Cardiac septum (tissue), 1 donor: Measurements from ENCODE around the gene LRRC52. TPM values are rescaled to one million over a fixed set of nuclear protein-coding genes. Genes with fewer than 3 reads are reported as not detected.

Experiments
- DNase-seq: peaks from one replicate; pipeline ENCODE4 v3.0.0-alpha.2; 2020; ENCODE audit warnings: low spot score
- intact Hi-C: fragments of 100-400 bp; cut with DNase I; formaldehyde crosslinking; loops from one replicate; pipeline ENCODE4 v1.14.0; 2022
- long read RNA-seq: library from polyadenylated mRNA; unstranded; transcript quantifications from one replicate; pipeline ENCODE4 v2.0.0, GENCODE V29; 2021
- total RNA-seq: library from RNA; stranded (reverse); fragmentation: NEBNext Ultra II Directional; extraction: Animal tissue kit (Norgen Biotek cat#: 25700); gene quantifications from one replicate; pipeline ENCODE4 v1.2.1, GENCODE V29; 2021
- donor health status: DM: no; HTN: no; CAD: no.

Gene LRRC52, protein sequence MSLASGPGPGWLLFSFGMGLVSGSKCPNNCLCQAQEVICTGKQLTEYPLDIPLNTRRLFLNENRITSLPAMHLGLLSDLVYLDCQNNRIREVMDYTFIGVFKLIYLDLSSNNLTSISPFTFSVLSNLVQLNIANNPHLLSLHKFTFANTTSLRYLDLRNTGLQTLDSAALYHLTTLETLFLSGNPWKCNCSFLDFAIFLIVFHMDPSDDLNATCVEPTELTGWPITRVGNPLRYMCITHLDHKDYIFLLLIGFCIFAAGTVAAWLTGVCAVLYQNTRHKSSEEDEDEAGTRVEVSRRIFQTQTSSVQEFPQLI
- not detected for total RNA-seq
- long read RNA-seq: 0 reads

DNA sequence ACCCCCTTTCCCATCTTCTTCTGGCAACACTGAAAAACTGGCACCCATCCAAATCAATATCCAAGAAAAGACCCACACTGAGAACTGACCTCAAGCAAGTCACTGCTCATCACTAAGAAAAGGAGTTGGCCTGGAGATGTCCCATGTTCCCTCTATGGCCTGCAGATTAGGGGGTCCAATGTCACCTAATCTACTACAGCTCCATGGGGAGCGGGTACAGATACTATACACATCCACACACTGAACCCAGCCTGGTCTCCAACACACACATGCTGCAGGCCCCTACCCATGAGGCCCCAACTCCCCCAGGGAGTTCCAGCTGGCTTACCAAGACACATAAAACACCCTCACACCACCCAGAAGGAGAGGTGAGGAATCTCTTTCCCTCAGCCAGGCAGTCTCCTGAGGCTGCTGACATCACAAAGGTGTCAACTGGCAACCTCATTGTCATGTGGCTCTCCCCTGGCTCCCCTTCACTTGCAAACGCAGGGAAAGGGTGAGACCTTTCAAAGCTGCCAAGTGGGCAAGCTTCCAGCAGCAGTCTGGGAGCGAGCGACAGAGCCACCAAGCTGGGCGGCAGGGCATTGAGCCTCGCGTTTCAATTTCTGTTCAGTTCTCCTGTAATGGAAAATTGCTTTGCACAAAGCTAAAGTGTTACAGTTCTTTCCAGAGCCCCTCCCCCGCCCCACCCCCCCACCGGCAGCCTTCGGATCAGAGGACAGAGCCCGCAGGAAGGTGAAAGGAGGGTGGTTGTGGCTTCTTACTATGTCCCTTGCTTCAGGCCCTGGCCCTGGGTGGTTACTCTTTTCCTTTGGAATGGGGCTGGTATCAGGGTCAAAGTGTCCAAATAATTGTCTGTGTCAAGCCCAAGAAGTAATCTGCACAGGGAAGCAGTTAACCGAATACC, at the start of gene LRRC52:
LRRC52 (plus strand) TSS at position 469 of the 907 bp plus-strand sequence; CDS start at position 766, 297 bp downstream.
- peak; percentile 87 for DNase-seq
- intact Hi-C loops: loop anchor here (1.0 to 5.0 kb wide), 2 partner anchors 91 to 135 kb away; no protein-coding TSS in a partner anchor

DNA sequence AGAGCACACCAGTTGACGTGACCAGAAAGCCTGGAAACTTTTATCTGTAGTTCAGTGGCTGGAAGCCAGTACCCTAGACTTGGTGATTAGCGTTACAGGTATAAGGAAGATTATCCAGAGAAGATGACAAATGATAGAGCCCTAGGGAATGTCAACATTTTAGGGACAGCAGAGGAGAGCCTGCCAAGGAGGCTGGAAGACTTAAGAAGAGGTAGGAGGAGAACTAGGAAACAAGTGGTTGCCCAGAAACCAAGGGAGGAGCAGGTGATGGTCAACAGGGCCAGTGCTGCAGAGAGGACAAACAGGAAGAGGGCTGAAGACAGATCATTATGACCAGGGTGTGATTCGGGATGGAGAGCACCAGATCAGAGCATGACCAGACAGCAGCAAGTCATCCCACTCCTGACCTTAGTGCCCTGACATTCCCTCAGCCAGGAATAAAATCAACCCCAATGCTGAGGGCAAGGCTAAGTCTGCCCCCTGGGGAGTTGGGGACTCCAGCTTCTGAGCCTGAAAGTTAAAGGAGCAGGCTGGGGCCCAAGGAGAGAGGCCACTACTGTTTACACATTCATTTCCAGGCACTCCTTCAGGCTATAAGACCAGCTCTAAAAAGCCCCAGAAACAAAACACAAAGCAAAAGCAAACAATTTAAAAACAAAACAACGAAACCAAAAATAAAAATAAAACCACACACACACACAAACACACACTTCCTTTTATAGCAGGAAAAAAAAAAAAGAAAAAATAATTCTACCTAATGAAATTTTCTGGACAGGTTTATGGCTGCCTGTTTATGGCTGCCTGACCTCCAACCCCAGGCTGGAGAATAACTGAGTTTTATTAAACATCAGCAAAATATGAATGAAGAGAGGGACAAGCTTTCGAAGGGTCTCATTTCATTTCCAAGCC, 48.6 kb upstream of the LRRC52 start:
- intact Hi-C loops: no loop called here

DNA sequence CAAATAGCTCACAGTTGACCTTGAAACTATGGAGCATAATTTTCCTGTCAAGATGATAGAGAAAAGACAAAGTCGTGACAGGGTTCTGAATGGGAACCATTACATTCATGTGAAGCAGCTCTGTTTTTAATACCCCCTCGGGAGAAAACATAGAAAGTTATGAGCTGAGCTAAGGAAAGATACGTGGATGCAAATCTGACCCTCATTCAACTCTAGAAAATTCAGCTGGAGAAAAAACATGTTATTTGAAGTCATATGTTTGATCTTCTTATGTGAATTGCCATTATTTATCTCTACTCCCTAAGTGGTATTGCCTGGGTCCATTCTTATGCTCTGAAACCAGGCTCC, 48.0 kb upstream of the LRRC52 start:
- DNase-seq: no peak
- intact Hi-C loops: no loop called here

More for the DNA sequence above, 48.6 kb upstream of the LRRC52 start:
- DNase-seq: no peak

DNA sequence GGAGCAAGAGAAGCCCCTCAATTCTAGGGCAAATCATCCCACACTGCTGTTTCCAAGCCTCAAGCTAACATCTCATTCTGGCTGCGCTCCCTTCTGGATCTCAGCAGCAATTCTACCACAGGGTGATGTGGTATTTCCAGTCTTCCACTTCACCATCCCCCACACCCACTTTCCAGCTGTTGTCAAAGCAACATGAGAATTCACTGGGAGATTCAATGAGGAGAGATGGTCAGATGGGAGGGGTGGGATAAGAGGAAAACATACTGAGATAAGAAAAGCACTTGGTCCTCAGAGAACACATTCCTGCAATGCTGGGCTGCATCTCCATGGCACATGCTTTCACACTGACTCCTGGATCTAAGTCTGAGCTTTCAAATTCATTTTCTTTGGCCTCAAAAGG, 47.3 kb upstream of the LRRC52 start:
- intact Hi-C loops: no loop called here
- no peak for DNase-seq

DNA sequence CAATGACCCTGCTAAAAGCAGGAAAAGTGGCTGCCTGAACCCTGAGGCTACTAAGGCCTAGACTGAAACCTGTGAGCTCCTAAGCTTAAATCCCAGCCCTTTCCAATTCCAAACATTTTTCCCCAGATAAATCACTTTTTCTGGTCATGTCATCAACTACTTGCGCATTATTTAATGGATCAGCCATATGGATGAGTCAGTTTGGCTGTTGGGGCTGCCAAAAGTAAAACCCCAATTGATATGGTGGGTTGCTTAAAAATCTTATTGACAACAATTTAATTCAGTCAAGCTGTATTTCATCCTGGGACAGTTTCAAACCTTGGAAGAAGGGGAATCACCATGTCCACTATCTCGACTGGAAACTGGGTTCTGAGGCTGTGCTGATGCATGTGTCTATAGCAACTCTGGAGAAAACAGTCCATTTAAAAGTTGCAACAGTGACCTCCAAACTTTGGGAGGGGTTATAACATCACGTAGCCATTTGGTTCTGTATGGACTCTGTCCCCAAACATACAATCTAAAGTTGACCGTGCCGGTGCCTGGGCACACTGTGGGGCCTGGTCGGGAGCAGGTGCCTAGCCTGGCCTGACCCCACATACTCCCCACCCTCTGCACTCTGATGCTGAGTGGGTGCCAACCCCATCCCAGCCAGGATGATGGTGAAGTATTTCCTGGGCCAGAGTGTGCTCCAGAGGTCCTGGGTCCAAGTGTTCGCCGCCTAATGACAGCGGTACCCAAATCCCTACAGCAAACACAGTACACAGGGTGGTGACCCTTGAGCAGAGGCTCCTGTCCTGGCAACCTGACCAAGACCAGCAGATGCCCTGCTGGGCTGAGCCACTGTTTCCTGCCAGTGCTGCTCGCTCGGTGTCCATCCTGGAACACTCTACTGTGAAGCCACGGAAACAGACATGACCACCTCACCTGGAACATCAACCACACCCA, 46.5 kb upstream of the LRRC52 start:
- DNase-seq: no peak
- intact Hi-C loops: no loop called here

DNA sequence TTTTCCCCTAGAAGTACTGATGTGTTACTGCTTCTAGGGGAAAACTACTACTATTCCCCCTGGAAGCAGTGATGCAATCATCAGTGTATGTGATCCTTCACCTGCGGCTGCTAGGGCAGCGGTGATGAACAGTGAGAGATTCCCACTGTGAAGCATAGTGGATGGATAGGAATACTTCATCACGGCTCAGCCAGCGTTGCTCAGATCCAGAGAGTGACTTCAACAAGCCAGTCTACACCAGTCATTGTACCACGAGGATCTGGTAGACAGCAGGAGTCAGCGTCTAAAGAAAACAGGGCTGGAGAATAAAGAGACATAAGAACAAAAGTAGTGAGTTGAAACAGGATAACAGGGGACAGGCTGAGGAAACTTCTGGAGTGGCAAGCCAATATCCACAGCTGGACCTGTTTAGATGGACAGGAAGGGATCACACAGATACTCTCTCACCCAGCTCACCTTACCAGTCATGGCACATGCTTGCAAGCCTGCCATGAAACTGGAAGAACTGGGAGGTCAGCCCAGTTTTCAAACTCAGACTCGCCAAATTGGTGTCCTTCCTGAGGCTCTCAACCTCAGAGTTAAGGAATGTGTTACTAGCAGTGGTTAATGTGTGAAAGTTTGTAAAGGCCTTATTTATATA, 42.4 kb upstream of the LRRC52 start:
- no peak for DNase-seq
- intact Hi-C loops: no loop called here

DNA sequence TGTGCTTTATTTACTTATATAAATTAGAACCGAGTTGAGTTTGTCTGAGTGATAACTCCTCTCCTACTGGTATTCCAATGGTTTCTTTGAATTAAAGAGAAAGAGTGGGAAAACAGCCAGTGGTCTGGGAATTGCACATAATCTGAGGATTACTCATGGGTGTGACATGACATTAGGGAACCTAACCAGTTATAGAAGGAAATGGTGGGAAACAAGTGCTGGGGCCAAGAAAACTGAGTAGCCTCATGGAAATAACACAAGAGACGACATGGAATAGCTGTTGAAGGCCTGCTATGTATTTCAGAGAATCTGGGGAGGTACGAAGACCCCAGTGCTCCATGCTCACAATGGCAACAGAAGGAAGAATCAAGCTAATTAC, 41.8 kb upstream of the LRRC52 start:
- intact Hi-C loops: no loop called here
- no peak for DNase-seq

DNA sequence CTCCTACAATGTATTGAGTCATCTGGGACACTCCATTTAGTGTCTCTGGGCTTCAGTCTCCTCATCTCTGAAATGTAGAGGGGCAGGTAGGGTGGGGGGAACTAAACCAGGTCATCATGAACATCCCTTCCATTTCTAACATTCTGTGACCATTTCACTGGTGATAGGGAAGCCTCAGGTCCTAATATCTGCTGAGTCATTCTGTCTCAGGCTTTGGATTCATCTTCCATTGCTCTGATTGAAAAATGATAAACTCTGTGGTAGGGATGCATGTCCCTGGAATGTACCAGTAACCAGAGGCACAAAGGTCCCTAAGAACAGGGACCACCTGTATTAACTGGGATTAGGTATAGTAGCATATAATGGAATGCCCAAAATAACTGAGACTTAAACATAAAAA, 36.2 kb upstream of the LRRC52 start:
- no peak for DNase-seq
- intact Hi-C loops: no loop called here

DNA sequence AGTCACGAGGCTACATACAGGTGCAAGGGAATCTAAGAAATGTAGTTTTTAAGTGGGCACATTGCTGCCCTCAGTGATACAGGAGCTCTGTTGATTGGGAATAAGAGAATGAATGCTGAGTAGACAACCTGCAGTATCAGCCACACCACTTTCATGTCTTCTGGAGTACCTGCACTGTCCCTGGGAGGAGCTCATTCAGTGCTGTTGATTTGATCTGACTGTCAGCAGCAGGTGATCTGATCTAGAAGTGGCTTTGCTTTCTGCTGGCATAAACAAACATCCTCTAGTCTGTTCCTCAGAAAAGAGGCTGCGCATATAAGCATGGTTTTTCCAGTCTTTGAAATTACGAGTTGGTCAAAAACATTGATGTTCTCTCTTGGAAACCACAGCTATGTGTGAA, 35.5 kb upstream of the LRRC52 start:
- intact Hi-C loops: no loop called here
- DNase-seq: no peak

DNA sequence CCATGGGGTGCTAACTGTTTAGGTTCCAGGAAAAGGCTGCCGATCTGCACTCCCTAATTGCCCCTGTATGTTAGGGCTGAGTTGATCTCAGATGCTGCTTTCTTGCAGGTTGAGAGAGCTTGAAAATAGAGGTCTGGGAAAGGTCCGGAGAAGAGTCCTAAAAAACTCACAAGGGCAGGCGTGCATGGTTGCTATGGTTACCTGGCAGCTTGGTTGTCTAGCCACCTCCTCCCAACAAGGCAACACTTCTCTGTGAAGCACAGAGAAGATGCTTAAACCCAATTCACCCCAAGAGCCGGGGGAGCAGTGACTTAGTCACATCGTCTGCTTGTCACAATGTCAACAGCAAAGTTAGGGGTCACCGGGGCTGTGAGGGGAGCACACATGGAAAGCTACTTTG, 31.0 kb upstream of the LRRC52 start:
- intact Hi-C loops: no loop called here
- no peak for DNase-seq

DNA sequence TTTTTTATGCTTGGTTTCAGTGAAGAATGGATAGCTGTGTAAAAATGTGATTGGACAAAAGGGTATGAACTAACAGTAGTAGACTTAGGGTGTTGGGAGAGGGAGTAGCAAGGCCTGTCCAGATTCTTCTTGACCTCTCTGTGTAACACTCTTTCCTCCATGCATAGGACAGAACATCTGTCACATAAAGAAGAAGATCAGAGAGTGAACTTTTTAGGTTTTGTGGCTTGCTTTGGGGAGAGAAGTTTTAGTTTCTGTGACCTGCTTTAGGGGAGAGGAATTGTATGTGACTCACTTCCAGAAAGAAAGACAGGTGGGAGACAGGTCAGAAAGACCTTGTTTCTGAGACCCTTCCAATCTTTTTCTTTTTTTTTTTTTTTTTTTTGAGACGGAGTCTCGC, 27.3 kb upstream of the LRRC52 start:
- intact Hi-C loops: no loop called here
- no peak for DNase-seq

DNA sequence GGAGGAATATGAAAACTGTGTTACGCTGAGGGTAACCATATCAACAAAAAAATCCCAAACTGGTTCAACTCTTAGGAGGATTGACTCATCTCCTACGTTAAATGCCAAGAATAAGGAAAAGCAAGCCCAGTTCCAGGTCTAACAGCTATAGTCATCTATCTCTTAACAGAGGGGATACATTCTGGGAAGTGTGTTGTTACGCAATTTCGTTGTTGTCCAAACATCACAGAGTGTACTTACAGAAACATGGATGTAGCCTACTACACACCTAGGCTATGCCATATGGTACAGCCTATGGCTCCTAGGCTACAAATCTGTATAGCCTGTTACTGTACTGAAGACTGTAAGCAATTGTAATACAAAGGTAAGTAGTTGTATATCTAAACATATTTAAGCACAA, 23.2 kb upstream of the LRRC52 start:
- DNase-seq: no peak
- intact Hi-C loops: no loop called here

DNA sequence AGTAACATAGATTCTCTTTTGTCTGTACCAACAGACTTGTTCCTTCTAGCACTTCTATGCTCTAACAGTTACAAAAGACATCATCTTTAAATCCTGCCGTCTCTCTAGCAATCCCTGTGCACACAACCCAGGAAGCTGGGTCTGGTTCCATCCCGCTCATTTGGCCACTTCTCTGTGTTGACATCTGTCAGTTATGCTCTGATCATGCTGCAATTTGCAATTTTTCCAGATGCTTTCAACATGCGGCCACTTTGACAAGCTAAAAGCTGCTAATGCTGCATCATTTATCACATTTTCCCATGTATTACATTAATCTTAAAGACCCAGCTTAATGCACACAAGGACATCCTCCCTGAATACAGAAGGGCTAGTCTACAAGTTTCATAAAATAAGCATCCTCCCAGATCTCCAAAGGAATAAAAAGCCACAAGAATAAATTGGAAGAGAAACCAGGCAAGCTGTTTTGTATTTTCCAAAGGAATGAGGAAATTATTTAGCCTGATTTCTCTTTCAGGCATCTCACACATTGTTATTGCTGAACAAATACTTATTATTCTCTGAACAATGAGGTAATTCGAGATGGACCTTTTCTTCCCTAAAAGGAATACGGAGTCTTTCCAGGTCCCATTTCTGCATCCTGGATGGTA, 19.0 kb upstream of the LRRC52 start:
- no peak for DNase-seq
- intact Hi-C loops: no loop called here

DNA sequence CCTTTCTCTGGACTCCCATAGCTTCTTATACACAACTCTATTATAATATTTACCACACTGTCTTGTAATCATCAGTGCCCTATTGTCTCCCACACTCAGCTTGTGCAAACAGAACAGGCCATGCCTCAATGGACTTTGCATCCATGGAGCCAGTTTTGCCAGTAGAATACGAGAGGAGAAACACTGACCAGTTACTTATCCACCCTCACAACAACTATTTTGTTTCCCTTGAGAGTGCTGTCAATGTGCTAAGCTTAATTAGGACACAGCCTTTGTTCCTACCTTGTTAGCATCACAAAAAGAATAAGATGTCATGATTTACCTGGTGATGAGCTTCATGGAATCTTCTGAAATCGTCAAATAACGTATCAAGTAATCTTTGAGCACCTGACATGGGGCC, 18.1 kb upstream of the LRRC52 start:
- intact Hi-C loops: no loop called here
- no peak for DNase-seq

DNA sequence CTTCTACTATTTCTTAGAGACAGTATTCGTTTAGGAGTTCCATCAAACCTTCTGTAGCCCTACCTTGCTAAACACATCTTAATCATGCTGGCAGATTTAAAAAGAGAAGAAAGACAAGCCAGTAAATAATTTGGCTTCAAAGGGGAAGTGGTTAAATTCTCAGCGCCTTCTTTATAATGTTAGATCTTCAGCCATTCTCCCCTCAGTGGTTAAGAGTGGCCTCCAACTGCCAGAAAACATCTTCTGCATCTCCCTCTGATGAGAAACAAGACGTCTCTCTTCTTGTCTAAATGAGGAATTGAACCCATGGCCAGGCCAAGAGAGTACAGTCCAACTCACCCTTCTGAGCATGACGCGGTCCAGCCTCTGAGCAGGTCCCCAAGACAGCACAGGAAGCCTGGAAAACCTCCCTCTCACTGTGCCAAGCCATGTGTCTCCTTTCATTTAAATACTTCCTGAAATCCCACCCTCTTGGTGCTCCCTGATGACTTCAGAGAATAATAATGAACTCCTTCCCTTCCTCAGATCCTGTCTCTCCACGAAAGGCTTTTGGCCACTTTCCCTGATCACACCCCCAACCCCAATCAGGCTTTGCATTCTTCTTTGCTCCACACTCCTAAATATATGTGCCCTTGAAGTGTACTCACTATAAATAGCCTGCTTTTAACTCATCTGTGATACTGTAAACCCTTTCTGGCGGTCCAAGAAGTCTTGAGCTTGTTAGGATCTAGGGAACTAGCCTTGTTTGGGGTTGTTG, 16.4 kb upstream of the LRRC52 start:
- intact Hi-C loops: no loop called here
- DNase-seq: no peak

DNA sequence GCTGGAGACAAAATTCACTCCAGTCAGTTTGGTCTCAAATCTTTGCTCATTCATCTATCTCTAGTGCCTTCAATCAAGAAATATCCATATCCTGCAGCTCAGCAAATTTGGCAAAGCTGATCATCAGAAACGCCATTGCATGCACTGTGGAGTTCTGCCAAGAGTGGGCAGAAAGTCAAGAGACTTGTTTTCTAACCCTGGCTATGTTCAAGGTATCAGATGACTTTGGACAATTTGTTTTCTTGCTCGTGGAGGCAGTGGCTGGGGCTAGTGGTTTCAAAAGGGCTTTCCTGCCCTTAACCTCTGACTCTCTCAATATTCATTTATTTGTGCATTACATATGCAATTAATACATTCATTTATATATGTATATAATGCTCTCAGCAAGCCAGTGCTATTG, 12.8 kb upstream of the LRRC52 start:
- intact Hi-C loops: no loop called here
- no peak for DNase-seq

DNA sequence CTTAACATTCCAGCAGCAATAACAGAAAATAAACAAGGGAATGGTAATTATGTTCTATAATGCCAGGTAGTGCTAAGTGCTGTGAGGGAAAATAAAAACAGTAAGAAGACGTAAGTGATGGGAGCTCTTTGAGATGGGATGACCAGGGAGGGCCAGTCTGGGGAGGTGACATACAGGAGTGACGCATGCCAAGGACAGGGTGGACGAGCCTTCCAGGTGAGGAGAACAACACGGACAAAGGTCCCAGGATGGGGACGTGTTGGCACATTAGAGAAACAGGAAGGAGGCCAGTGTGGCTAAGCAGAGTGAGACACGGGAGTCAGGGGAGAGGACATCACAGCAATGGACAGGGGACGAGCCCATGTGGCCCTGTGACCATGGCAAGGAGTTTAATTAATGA, 11.7 kb upstream of the LRRC52 start:
- DNase-seq: no peak
- intact Hi-C loops: no loop called here
